Panc1 (cell line): Measurements from ENCODE around the gene MAGI1. TPM values are rescaled to one million over a fixed set of nuclear protein-coding genes. Genes with fewer than 3 reads are reported as not detected.

ENCODE experiments used
- ATAC-seq: fragments of 200-7000 bp; cut with Tn5 transposase; 2 replicates; pipeline ENCODE4 v1.9.1; 2020; ENCODE audit warnings: mild to moderate bottlenecking, moderate library complexity
- BruUV-seq: library from RNA; stranded (reverse); fragments of 400-500 nt; replicated peaks from 2 replicates; lab custom pipeline; 2021; lab: Mats Ljungman, UMichigan
- CTCF ChIA-PET: fragments of 300-600 bp; sonication (Branson Sonifier 250); formaldehyde crosslinking; loops from one replicate; lab custom pipeline; 2022; ENCODE audit warnings: antibody characterized with exemption; lab: Charles Lee
- POLR2A ChIA-PET: fragments of 300-600 bp; sonication (Branson Sonifier 250); formaldehyde crosslinking; loops from one replicate; lab custom pipeline; 2022; ENCODE audit warnings: antibody characterized with exemption; lab: Charles Lee
- DNase-seq: peaks from one replicate; pipeline ENCODE4 v3.0.0-alpha.2; 2010; ENCODE audit warnings: low read depth, low spot score
- H3K27ac ChIP-seq: 2 replicates; pipeline ENCODE4 v1.5.1; 2011; ENCODE audit warnings: mild to moderate bottlenecking, low read length, inconsistent platforms
- H3K27me3 ChIP-seq: fragments of 200-500 bp; sonication (Bioruptor generic); 2 replicates; pipeline ENCODE4 v1.6.0; 2014; ENCODE audit warnings: low read length, inconsistent platforms; ENCODE audit not compliant: control insufficient read depth, insufficient read depth
- H3K36me3 ChIP-seq: fragments of 200-500 bp; sonication (Bioruptor generic); 2 replicates; pipeline ENCODE4 v1.5.1; 2014; ENCODE audit warnings: inconsistent platforms, mild to moderate bottlenecking, low read length, moderate library complexity; ENCODE audit not compliant: control insufficient read depth, insufficient read depth
- H3K4me1 ChIP-seq: 2 replicates; pipeline ENCODE4 v1.5.1; 2011; ENCODE audit warnings: inconsistent platforms, mild to moderate bottlenecking, low read length, moderate library complexity; ENCODE audit not compliant: control insufficient read depth, insufficient read depth
- H3K4me3 ChIP-seq, 2 experiments: 2 replicates each; pipeline ENCODE4 v1.5.1; 2011 to 2012; ENCODE audit warnings: low read depth in 2 of 2, low read length in 2 of 2, mild to moderate bottlenecking in 2 of 2, inconsistent platforms in 1 of 2, moderate library complexity in 1 of 2
- H3K9me3 ChIP-seq: fragments of 200-500 bp; sonication (Bioruptor generic); 2 replicates; pipeline ENCODE4 v1.5.1; 2014; ENCODE audit warnings: low read depth, mild to moderate bottlenecking, inconsistent platforms, low read length, moderate library complexity; ENCODE audit not compliant: control insufficient read depth, insufficient read depth
- CTCF ChIP-seq: fragments of 450-650 bp; IDR thresholded peaks from 2 replicates; pipeline ENCODE4 v1.5.1; 2017; ENCODE audit warnings: mild to moderate bottlenecking
- POLR2AphosphoS5 ChIP-seq: IDR thresholded peaks from 2 replicates; pipeline ENCODE4 v1.6.1; 2012; ENCODE audit warnings: mild to moderate bottlenecking, low read depth, low read length, moderate library complexity
- REST ChIP-seq, 2 experiments: IDR thresholded peaks; 2 replicates each; pipeline ENCODE4 v1.6.1; 2011 to 2012; ENCODE audit warnings: low read depth in 2 of 2, control low read depth in 1 of 2, low read length in 1 of 2, mild to moderate bottlenecking in 1 of 2, moderate library complexity in 1 of 2; ENCODE audit not compliant: insufficient read depth in 1 of 2
- SIN3A ChIP-seq: IDR thresholded peaks from 2 replicates; pipeline ENCODE4 v1.6.1; 2012; ENCODE audit warnings: low read depth, mild to moderate bottlenecking, low read length, moderate library complexity, borderline replicate concordance; ENCODE audit not compliant: insufficient read depth
- TCF7L2 ChIP-seq: IDR thresholded peaks from 2 replicates; pipeline ENCODE4 v1.6.1; 2011; ENCODE audit warnings: mild to moderate bottlenecking, low read depth, low read length, inconsistent platforms
- in situ Hi-C: cut with HindIII; loops from 2 replicates; pipeline ENCODE4 v1.10.0; 2016; ENCODE audit warnings: low sequenced_read_pairs, low pct_unique_long_range_greater_than_20kb
- intact Hi-C: fragments of 100-400 bp; cut with micrococcal nuclease; formaldehyde crosslinking; loops from one replicate; pipeline ENCODE4 v1.10.0; 2022; ENCODE audit not compliant: unreplicated experiment
- total RNA-seq: library from RNA; stranded (reverse); gene quantifications from one replicate; pipeline ENCODE4 v1.2.1, GENCODE V29; 2021; ENCODE audit not compliant: unreplicated experiment

MAGI1 gene
- total RNA-seq, 1 experiment from 2014 or later = 9.5 TPM

DNA sequence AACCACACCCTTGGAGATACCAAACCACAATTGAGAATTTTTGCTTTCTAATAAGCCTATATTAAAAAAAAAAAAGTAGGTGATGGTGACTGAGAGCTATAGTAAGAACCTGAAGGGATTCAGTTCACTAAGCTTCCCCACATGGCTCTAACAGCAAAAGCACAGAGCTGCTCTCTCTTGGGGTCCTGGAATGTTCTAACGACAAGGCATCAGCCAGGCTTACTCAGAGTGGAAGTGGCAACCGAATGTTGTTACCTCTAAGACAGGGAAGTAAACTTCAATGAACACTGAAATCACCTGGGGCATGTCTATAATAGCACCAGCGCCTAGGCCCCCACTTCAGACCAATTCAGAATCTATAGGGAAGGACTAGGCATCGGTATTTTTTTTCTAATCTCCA lies 397.7 kb downstream of the MAGI1 start:
- ATAC-seq (no peak), DNase-seq (no peak)
- ChIA-PET CTCF (no interaction called here), POLR2A (no interaction called here)
- no peaks in the 10 kb centered on the region for H3K4me1 ChIP-seq
- H3K27ac ChIP-seq = no peak overlapping the region
- BruUV-seq = no TSS peak
- no peaks in the 10 kb centered on the region for H3K9me3 ChIP-seq
- in situ Hi-C loops = no loop called here
- no peaks in the 10 kb centered on the region for H3K27me3 ChIP-seq
- TF ChIP-seq SIN3A (no peak), CTCF (no peak), REST (IDR thresholded peaks at IDR 0.05; ENCODE audit: insufficient read depth in 1 of 2, low read depth in 2 of 2, low read length in 1 of 2) (no peak), TCF7L2 (no peak), POLR2AphosphoS5 (no peak)
- intact Hi-C loops = no loop called here
- H3K4me3 ChIP-seq = no peak overlapping the region
- H3K36me3 ChIP-seq = no peaks in the 10 kb centered on the region

DNA sequence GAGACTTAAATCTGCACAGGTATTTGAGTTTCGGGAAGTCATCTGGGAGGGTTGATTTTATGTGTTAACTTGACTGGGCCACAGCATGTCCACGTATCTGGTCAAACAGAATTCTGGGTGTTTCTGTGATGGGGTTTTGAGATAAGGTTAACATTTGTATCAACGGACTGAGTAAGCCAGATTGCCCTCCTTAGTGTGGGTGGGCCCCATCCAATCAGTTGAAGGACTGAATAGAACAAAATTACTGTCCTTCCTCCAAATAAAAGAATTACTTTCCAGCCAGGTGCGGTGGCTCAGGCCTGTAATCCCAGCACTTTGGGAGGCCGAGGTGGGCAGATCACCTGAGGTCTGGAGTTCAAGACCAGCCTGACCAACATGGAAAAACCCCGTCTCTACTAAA lies 399.3 kb downstream of the MAGI1 start:
- in situ Hi-C loops = no loop called here
- BruUV-seq = no TSS peak
- POLR2A ChIA-PET = no interaction called here
- Histone ChIP-seq H3K27ac (no peak overlapping the region), H3K27me3 (no peaks in the 10 kb centered on the region), H3K4me1 (no peaks in the 10 kb centered on the region), H3K36me3 (no peaks in the 10 kb centered on the region), H3K4me3 (no peak overlapping the region), H3K9me3 (no peaks in the 10 kb centered on the region)
- intact Hi-C loops = no loop called here
- ATAC-seq (no peak), DNase-seq (no peak)
- CTCF ChIA-PET = no interaction called here
- TF ChIP-seq POLR2AphosphoS5 = no peak
- no peak for TF ChIP-seq CTCF
- no peak for TF ChIP-seq TCF7L2
- no peak for TF ChIP-seq SIN3A
- no peak for TF ChIP-seq REST (IDR thresholded peaks at IDR 0.05; ENCODE audit: insufficient read depth in 1 of 2, low read depth in 2 of 2, low read length in 1 of 2)
